Keratinocyte (primary cell): ENCODE data around the gene MED25. TPM values are rescaled to one million over a fixed set of nuclear protein-coding genes. Genes with fewer than 3 reads are reported as not detected.
"Not testable (repeated sequence)": the region's sequence is repeated elsewhere in the genome, so short reads cannot be mapped to it uniquely, and the experiment has no call there.

Experiments used
- DNase-seq: peaks from one replicate; pipeline ENCODE4 v3.0.0-alpha.2; 2011; ENCODE audit warnings: low read depth, missing footprints, low spot score
- FAIRE-seq: peaks from 2 replicates; lab custom pipeline; 2011; peaks lifted over from hg19 to GRCh38; lab: Jason Lieb, UNC
- H2AFZ ChIP-seq: 2 replicates; pipeline ENCODE4 v1.6.0; 2012; ENCODE audit warnings: low read length, control low read depth, inconsistent platforms; ENCODE audit not compliant: control insufficient read depth
- H3K27ac ChIP-seq: 2 replicates; pipeline ENCODE4 v1.5.1; 2011; ENCODE audit warnings: low read length; ENCODE audit not compliant: control insufficient read depth, insufficient read depth
- H3K27me3 ChIP-seq: 3 replicates; pipeline ENCODE4 v1.6.0; 2011; ENCODE audit warnings: low read length; ENCODE audit not compliant: control insufficient read depth, insufficient read depth; ENCODE audit errors: extremely low read depth
- H3K36me3 ChIP-seq, 2 experiments: 2 replicates in 1 of 2; 3 replicates in 1 of 2; pipeline ENCODE4 v1.5.1; 2011; ENCODE audit warnings: low read length in 2 of 2, mild to moderate bottlenecking in 1 of 2; ENCODE audit not compliant: control insufficient read depth in 2 of 2, insufficient read depth in 2 of 2; ENCODE audit errors: extremely low read depth in 1 of 2
- H3K4me1 ChIP-seq: 3 replicates; pipeline ENCODE4 v1.5.1; 2011; ENCODE audit warnings: low read length; ENCODE audit not compliant: control insufficient read depth, insufficient read depth; ENCODE audit errors: extremely low read depth
- H3K4me2 ChIP-seq: 3 replicates; pipeline ENCODE4 v1.6.0; 2011; ENCODE audit warnings: low read depth, low read length; ENCODE audit not compliant: control insufficient read depth, insufficient read depth; ENCODE audit errors: extremely low read depth
- H3K4me3 ChIP-seq, 3 experiments: fragments of 200-600 bp in 1 of 3; sonication (generic) in 1 of 3; 2 replicates in 2 of 3; 3 replicates in 1 of 3; pipeline ENCODE4 v1.5.1; 2011 to 2016; ENCODE audit warnings: low read length in 3 of 3, mild to moderate bottlenecking in 3 of 3, control low read depth in 2 of 3, inconsistent platforms in 1 of 3, low read depth in 1 of 3, mixed read lengths in 1 of 3, mixed run types in 1 of 3, moderate library complexity in 1 of 3; ENCODE audit not compliant: control insufficient read depth in 2 of 3, insufficient read depth in 2 of 3; ENCODE audit errors: extremely low read depth in 1 of 3
- H3K79me2 ChIP-seq: 2 replicates; pipeline ENCODE4 v1.6.0; 2012; ENCODE audit warnings: low read length; ENCODE audit not compliant: control insufficient read depth, insufficient read depth
- H3K9ac ChIP-seq: 3 replicates; pipeline ENCODE4 v1.6.0; 2011; ENCODE audit warnings: low read length; ENCODE audit not compliant: control insufficient read depth, insufficient read depth; ENCODE audit errors: extremely low read depth
- H3K9me1 ChIP-seq: 3 replicates; pipeline ENCODE4 v1.6.0; 2011; ENCODE audit warnings: low read length; ENCODE audit not compliant: control insufficient read depth, insufficient read depth; ENCODE audit errors: extremely low read depth
- H3K9me3 ChIP-seq: 2 replicates; pipeline ENCODE4 v1.5.1; 2012; ENCODE audit warnings: low read depth, low read length; ENCODE audit not compliant: control insufficient read depth
- H4K20me1 ChIP-seq: 3 replicates; pipeline ENCODE4 v1.6.0; 2011; ENCODE audit warnings: low read length; ENCODE audit not compliant: control insufficient read depth, insufficient read depth; ENCODE audit errors: extremely low read depth
- EZH2 ChIP-seq: IDR thresholded peaks from one replicate; pipeline ENCODE4 v1.6.1; 2012; ENCODE audit warnings: inconsistent platforms, mild to moderate bottlenecking, low read length, moderate library complexity
- dilution Hi-C: fragments of 300-500 bp; cut with MboI; formaldehyde crosslinking; loops from one replicate; pipeline ENCODE4 v1.7.0; 2020; ENCODE audit warnings: low sequenced_read_pairs; ENCODE audit not compliant: extremely low pct_ligation_motif_present
- polyA plus RNA-seq, 5 experiments: library from polyadenylated mRNA; depleted of rRNA in 3 of 5; stranded (reverse) in 3 of 5; stranded (forward) in 1 of 5; unstranded in 1 of 5; fragments of >200 nt; gene quantifications; 1 replicate in 1 of 5; 2 replicates in 3 of 5; 3 replicates in 1 of 5; pipeline versions ENCODE4 v1.2.1 to v1.2.3, GENCODE V29; 2011 to 2012; ENCODE audit warnings: missing spikeins in 2 of 5, low read depth in 1 of 5, low replicate concordance in 1 of 5
- TF ChIP-seq, protein P1 (sequence below), 3 experiments: IDR thresholded peaks in 1 of 3; conservative IDR thresholded peaks in 1 of 3; optimal IDR thresholded peaks in 1 of 3; 2 replicates in 2 of 3; 3 replicates in 1 of 3; pipeline versions ENCODE3 to v1.5.1; 2011; ENCODE audit warnings: low read length in 3 of 3, mild to moderate bottlenecking in 3 of 3, moderate library complexity in 2 of 3, control low read depth in 1 of 3, inconsistent platforms in 1 of 3; ENCODE audit not compliant: insufficient read depth in 2 of 3; ENCODE audit errors: extremely low read depth in 1 of 3

Gene MED25
- polyA plus RNA-seq, 1 donor (not counting 4 experiments of a cell fraction or from before 2014, with no cell fraction given): 12.5 TPM

DNA sequence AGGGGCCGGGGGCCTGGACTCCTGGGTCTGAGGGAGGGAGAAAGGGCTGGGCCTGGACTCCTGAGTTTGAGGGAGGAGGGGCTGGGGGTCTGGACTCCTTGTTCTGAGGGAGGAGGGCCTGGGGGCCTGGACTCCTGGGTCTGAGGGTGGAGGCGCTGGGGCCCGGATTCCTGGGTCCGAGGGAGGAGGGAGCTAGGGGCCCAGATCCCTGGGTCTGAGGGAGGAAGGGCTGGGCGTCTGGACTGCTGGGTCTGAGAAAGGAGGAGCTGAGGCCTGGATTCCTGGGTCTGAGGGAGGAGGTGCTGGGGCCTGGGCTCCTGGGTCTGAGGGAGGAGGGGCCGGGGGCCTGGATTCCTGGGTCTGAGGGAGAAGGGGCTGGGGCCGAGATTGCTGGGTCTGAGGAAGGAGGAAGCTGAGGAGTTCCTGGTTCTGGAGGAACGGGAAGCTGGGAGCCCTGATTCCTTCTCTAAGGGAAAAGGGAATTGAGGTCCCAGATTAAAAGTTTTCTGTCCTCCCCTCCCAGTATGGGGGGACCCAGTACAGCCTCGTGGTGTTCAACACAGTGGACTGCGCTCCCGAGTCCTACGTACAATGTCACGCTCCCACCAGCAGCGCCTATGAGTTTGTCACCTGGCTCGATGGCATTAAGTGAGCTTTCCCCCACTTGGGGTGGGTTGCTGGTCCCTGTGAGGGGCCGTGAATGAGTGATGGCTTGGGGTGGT, 721 bp downstream of the MED25 start:
- peak overlapping the region; percentile 99 for H3K27ac ChIP-seq
- peaks cover 6 to 7% of the 10 kb centered on the region in 2 experiments for H3K36me3 ChIP-seq
- H3K9me1 ChIP-seq: no peaks in the 10 kb centered on the region
- H3K79me2 ChIP-seq: peaks cover 32% of the 10 kb centered on the region
- no peak for DNase-seq
- H3K9ac ChIP-seq: peak overlapping the region; percentile 97
- H3K9me3 ChIP-seq: no peaks in the 10 kb centered on the region
- peak overlapping the region; percentile 98 for H2AFZ ChIP-seq
- TF ChIP-seq, protein P1, sequence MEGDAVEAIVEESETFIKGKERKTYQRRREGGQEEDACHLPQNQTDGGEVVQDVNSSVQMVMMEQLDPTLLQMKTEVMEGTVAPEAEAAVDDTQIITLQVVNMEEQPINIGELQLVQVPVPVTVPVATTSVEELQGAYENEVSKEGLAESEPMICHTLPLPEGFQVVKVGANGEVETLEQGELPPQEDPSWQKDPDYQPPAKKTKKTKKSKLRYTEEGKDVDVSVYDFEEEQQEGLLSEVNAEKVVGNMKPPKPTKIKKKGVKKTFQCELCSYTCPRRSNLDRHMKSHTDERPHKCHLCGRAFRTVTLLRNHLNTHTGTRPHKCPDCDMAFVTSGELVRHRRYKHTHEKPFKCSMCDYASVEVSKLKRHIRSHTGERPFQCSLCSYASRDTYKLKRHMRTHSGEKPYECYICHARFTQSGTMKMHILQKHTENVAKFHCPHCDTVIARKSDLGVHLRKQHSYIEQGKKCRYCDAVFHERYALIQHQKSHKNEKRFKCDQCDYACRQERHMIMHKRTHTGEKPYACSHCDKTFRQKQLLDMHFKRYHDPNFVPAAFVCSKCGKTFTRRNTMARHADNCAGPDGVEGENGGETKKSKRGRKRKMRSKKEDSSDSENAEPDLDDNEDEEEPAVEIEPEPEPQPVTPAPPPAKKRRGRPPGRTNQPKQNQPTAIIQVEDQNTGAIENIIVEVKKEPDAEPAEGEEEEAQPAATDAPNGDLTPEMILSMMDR (optimal IDR thresholded peaks at IDR 0.05 in 1 of 3, IDR thresholded peaks at IDR 0.05 in 1 of 3, conservative IDR thresholded peaks at IDR 0.05 in 1 of 3; ENCODE audit: extremely low read depth in 1 of 3, insufficient read depth in 2 of 3, low read length in 3 of 3): no peak
- no peak for TF ChIP-seq EZH2
- H3K4me1 ChIP-seq: peaks cover 16% of the 10 kb centered on the region
- no peaks in the 10 kb centered on the region for H4K20me1 ChIP-seq
- FAIRE-seq: no peak
- peak overlapping the region; percentile 80 for H3K4me2 ChIP-seq
- dilution Hi-C loops: no loop called here
- H3K27me3 ChIP-seq: no peaks in the 10 kb centered on the region
- peak overlapping the region; percentile 84 to 99 (median 98) for H3K4me3 ChIP-seq

DNA sequence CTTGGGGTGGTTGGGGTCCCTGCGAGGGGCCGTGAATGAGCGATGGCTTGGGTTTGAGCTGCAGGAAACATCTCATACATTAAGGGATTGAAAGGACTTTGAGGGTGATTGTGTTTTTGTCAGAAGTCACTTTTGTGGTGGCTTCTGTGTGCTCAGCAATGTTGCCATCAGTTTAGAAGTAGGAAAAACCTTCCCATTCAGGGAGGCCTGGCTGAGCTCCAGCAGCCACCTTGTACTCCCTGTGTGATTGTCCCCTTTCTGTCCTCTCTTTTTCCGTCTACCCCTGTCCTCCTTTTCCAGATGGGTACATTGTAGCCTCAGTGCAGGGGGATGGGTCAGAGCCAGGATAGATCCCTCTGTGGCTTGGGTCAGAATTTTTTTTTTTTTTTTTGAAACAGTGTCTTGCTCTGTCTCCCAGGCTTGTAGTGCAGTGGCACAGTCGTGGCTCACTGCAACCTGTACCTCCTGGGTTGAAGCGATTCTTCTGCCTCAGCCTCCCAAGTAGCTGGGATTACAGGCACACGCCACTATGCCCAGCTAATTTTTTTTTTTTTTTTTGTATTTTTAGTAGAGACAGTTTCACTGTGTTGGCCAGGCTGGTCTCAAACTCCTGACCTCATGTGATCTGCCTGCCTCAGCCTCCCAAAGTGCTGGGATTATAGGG, 1.5 kb downstream of the MED25 start:
- not testable (repeated sequence) for DNase-seq, H3K9me3 ChIP-seq
- H3K79me2 ChIP-seq: peaks cover 33% of the 10 kb centered on the region

More for the DNA sequence above, 1.5 kb downstream of the MED25 start:
- H3K36me3 ChIP-seq, H3K9me1 ChIP-seq, H2AFZ ChIP-seq, dilution Hi-C loops, H3K27me3 ChIP-seq, H4K20me1 ChIP-seq, H3K27ac ChIP-seq, FAIRE-seq: not testable (repeated sequence)
- Histone ChIP-seq H3K4me2 (peak overlapping the region; percentile 80), H3K4me1 (peaks cover 11% of the 10 kb centered on the region), H3K4me3 (peak overlapping the region; percentile 84 to 99 (median 98)), H3K9ac (peak overlapping the region; percentile 97)
